ENCODE measurements around the gene HMCN2. TPM values are rescaled to one million over a fixed set of nuclear protein-coding genes. Genes with fewer than 3 reads are reported as not detected.

Gene HMCN2
- total and polyA plus RNA-seq, 2 donors (not counting 1 experiment from before 2014, with no cell fraction given) = 0.01 TPM; not detected in 1

- H3K4me3 ChIP-seq (ENCODE audit: control extremely low read depth in 1 of 5, extremely low read depth in 1 of 5, insufficient read depth in 1 of 5, low read depth in 2 of 5, low read length in 4 of 5) = no peak overlapping the region
- no peak overlapping the region for H3K9ac ChIP-seq (ENCODE audit: low read length)
- Mint-ChIP-seq H3K4me1 (no peaks in the 10 kb centered on the region), H3K27me3 (peaks cover 4% of the 10 kb centered on the region), H3K9me3 (ENCODE audit: insufficient read depth) (no peaks in the 10 kb centered on the region), H3K4me3 (no peak overlapping the region), H3K27ac (no peak overlapping the region)
- no peaks in the 10 kb centered on the region for H3K79me2 ChIP-seq (ENCODE audit: control insufficient read depth, insufficient read depth, low read length)
- ATAC-seq (ENCODE audit: low read depth) = no peak
- H4K20me1 ChIP-seq (ENCODE audit: control insufficient read depth, insufficient read depth, low read length, poor library complexity, severe bottlenecking) = no peaks in the 10 kb centered on the region
- DNase-seq = no peak
- 88% methylated on average over 18 of the region's 18 CpGs for WGBS (ENCODE audit: insufficient coverage)
- intact Hi-C loops (cut with micrococcal nuclease) = no loop called here
- no peak for TF ChIP-seq EZH2 (IDR thresholded peaks at IDR 0.05; ENCODE audit: borderline replicate concordance, insufficient read depth, low read depth, low read length, poor library complexity, severe bottlenecking)
- TF ChIP-seq CTCF (IDR thresholded peaks at IDR 0.05) = no peak
- no peaks in the 10 kb centered on the region for H3K36me3 ChIP-seq (replicated peaks in 1 of 2; ENCODE audit: control extremely low read depth in 1 of 2, control insufficient read depth in 1 of 2, extremely low read depth in 1 of 2, insufficient read depth in 2 of 2, low read length in 1 of 2)
- H3K4me1 ChIP-seq (ENCODE audit: control insufficient read depth in 2 of 2, insufficient read depth in 2 of 2, low read length in 2 of 2) = no peaks in the 10 kb centered on the region
- no peak overlapping the region for H3K4me2 ChIP-seq (replicated peaks; ENCODE audit: low read depth, low read length, poor library complexity, severe bottlenecking)
- POLR2A ChIA-PET = no interaction called here
- no peaks in the 10 kb centered on the region for H3K27me3 ChIP-seq (replicated peaks in 1 of 4; ENCODE audit: control extremely low read depth in 1 of 4, control insufficient read depth in 3 of 4, insufficient read depth in 4 of 4, low read length in 3 of 4)
- H2AFZ ChIP-seq (ENCODE audit: insufficient read depth, low read depth, low read length, poor library complexity, severe bottlenecking) = no peak overlapping the region
- no peak overlapping the region for H3K27ac ChIP-seq (ENCODE audit: low read length in 2 of 2)
- CTCF ChIA-PET = no interaction called here
- peaks cover 0 to 4% (median 0%) of the 10 kb centered on the region in 3 donors for H3K9me3 ChIP-seq (ENCODE audit: control extremely low read depth in 1 of 3, control insufficient read depth in 2 of 3, insufficient read depth in 1 of 3, low read length in 2 of 3)
Observed at GRCh38 chr9:130382096-130382495, 116.5 kb downstream of the HMCN2 start.

- Histone ChIP-seq H4K20me1 (ENCODE audit: control insufficient read depth, insufficient read depth, low read length, poor library complexity, severe bottlenecking) (no peaks in the 10 kb centered on the region), H2AFZ (ENCODE audit: insufficient read depth, low read depth, low read length, poor library complexity, severe bottlenecking) (no peak overlapping the region), H3K9ac (ENCODE audit: low read length) (no peak overlapping the region), H3K4me2 (replicated peaks; ENCODE audit: low read depth, low read length, poor library complexity, severe bottlenecking) (no peak overlapping the region), H3K27me3 (replicated peaks in 1 of 4; ENCODE audit: control extremely low read depth in 1 of 4, control insufficient read depth in 3 of 4, insufficient read depth in 4 of 4, low read length in 3 of 4) (no peaks in the 10 kb centered on the region), H3K4me3 (ENCODE audit: control extremely low read depth in 1 of 5, extremely low read depth in 1 of 5, insufficient read depth in 1 of 5, low read depth in 2 of 5, low read length in 4 of 5) (no peak overlapping the region), H3K27ac (ENCODE audit: low read length in 2 of 2) (no peak overlapping the region), H3K4me1 (ENCODE audit: control insufficient read depth in 2 of 2, insufficient read depth in 2 of 2, low read length in 2 of 2) (no peaks in the 10 kb centered on the region), H3K79me2 (ENCODE audit: control insufficient read depth, insufficient read depth, low read length) (no peaks in the 10 kb centered on the region), H3K9me3 (ENCODE audit: control extremely low read depth in 1 of 3, control insufficient read depth in 2 of 3, insufficient read depth in 1 of 3, low read length in 2 of 3) (peaks cover 0 to 4% (median 0%) of the 10 kb centered on the region in 3 donors), H3K36me3 (replicated peaks in 1 of 2; ENCODE audit: control extremely low read depth in 1 of 2, control insufficient read depth in 1 of 2, extremely low read depth in 1 of 2, insufficient read depth in 2 of 2, low read length in 1 of 2) (no peaks in the 10 kb centered on the region)
- no peak overlapping the region for H3K4me3 Mint-ChIP-seq
- H3K9me3 Mint-ChIP-seq (ENCODE audit: insufficient read depth) = no peaks in the 10 kb centered on the region
- TF ChIP-seq EZH2 (IDR thresholded peaks at IDR 0.05; ENCODE audit: borderline replicate concordance, insufficient read depth, low read depth, low read length, poor library complexity, severe bottlenecking) (no peak), CTCF (IDR thresholded peaks at IDR 0.05) (no peak)
- 90% methylated on average over 16 of the region's 20 CpGs for WGBS (ENCODE audit: insufficient coverage)
- ATAC-seq (ENCODE audit: low read depth) (no peak), DNase-seq (no peak)
- intact Hi-C loops (cut with micrococcal nuclease) = no loop called here
- no peaks in the 10 kb centered on the region for H3K4me1 Mint-ChIP-seq
- CTCF ChIA-PET = no interaction called here
- peaks cover 4% of the 10 kb centered on the region for H3K27me3 Mint-ChIP-seq
- POLR2A ChIA-PET = no interaction called here
- H3K27ac Mint-ChIP-seq = no peak overlapping the region
Observed at GRCh38 chr9:130382636-130383349, 117.2 kb downstream of the HMCN2 start.
